Breast epithelium (tissue), 3 donors: ENCODE data around the gene BACH2.

Experiments used
- CTCF ChIP-seq, 3 donors: fragments of 450-650 bp; IDR thresholded peaks; one replicate each; pipeline ENCODE4 v1.5.1; 2016 to 2017; ENCODE audit warnings: antibody characterized with exemption in 3 of 3, mild to moderate bottlenecking in 3 of 3, moderate library complexity in 3 of 3
- POLR2A ChIP-seq: fragments of 450-650 bp; IDR thresholded peaks from one replicate; pipeline ENCODE4 v1.6.1; 2016; ENCODE audit warnings: antibody characterized with exemption, mild to moderate bottlenecking, moderate library complexity

GRCh38 chr6:89970609-89971337, 325.9 kb downstream of the BACH2 start:
- no peak for TF ChIP-seq POLR2A
- TF ChIP-seq CTCF (IDR thresholded peaks at IDR 0.05) = peak in 2 of 3 donors; percentile 55 to 56
